H1 (cell line): ENCODE measurements around the gene CACNA1C. TPM values are rescaled to one million over a fixed set of nuclear protein-coding genes. Genes with fewer than 3 reads are reported as not detected.

Experiments used
- CTCF ChIA-PET: fragments of 300-600 bp; sonication (Branson Sonifier 250); formaldehyde crosslinking; loops from one replicate; lab custom pipeline; 2021; ENCODE audit not compliant: partially characterized antibody; lab: Charles Lee
- POLR2A ChIA-PET: fragments of 300-600 bp; sonication (Branson Sonifier 250); formaldehyde crosslinking; loops from one replicate; lab custom pipeline; 2021; ENCODE audit warnings: inconsistent platforms; ENCODE audit not compliant: partially characterized antibody; lab: Charles Lee
- DNase-seq, 2 experiments: peaks; one replicate each; pipeline versions ENCODE4 v3.0.0 to v3.0.0-alpha.2; 2010 to 2022; ENCODE audit warnings: low spot score in 2 of 2, low read depth in 1 of 2, mixed read lengths in 1 of 2
- FAIRE-seq: peaks from 2 replicates; lab custom pipeline; 2011; peaks lifted over from hg19 to GRCh38; lab: Jason Lieb, UNC
- H2AFZ ChIP-seq: 2 replicates; pipeline ENCODE4 v1.8.1; 2012; ENCODE audit warnings: low read length, inconsistent platforms
- H2AK5ac ChIP-seq: 2 replicates; pipeline ENCODE4 v1.6.1; 2013; ENCODE audit warnings: low read depth, low read length
- H2BK120ac ChIP-seq: replicated peaks from 2 replicates; pipeline ENCODE3; 2013; ENCODE audit warnings: low read depth, low read length, inconsistent platforms
- H2BK12ac ChIP-seq: 2 replicates; pipeline ENCODE4 v1.6.1; 2013; ENCODE audit warnings: low read depth, low read length
- H2BK15ac ChIP-seq: 2 replicates; pipeline ENCODE4 v1.6.1; 2013; ENCODE audit warnings: low read length
- H2BK20ac ChIP-seq: 2 replicates; pipeline ENCODE4 v1.6.1; 2013; ENCODE audit warnings: low read length
- H2BK5ac ChIP-seq: 2 replicates; pipeline ENCODE4 v1.6.1; 2013; ENCODE audit warnings: low read depth, low read length
- H3K14ac ChIP-seq: 2 replicates; pipeline ENCODE4 v1.6.1; 2013; ENCODE audit warnings: inconsistent platforms; ENCODE audit not compliant: insufficient read length
- H3K18ac ChIP-seq: 2 replicates; pipeline ENCODE4 v1.6.1; 2013; ENCODE audit warnings: low read length; ENCODE audit errors: extremely low read depth
- H3K23ac ChIP-seq: 2 replicates; pipeline ENCODE4 v1.6.1; 2013; ENCODE audit warnings: inconsistent platforms; ENCODE audit not compliant: insufficient read length
- H3K23me2 ChIP-seq: 2 replicates; pipeline ENCODE4 v1.6.1; 2013; ENCODE audit warnings: low read depth, low read length
- H3K27ac ChIP-seq: 2 replicates; pipeline ENCODE4 v1.6.1; 2011; ENCODE audit warnings: low read depth, low read length, inconsistent platforms
- H3K27me3 ChIP-seq, 4 experiments: replicated peaks in 1 of 4; 1 replicate in 1 of 4; 2 replicates in 3 of 4; pipeline versions ENCODE4 v1.6.1 to v1.8.1; 2011 to 2013; ENCODE audit warnings: low read length in 3 of 4, mild to moderate bottlenecking in 3 of 4, inconsistent platforms in 2 of 4, mixed read lengths in 2 of 4, moderate library complexity in 1 of 4; ENCODE audit not compliant: control insufficient read depth in 3 of 4, insufficient read depth in 3 of 4; ENCODE audit errors: extremely low read depth in 1 of 4
- H3K36me3 ChIP-seq, 4 experiments: 2 replicates each; pipeline versions ENCODE4 v1.6.1 to v1.8.1; 2011 to 2013; ENCODE audit warnings: mild to moderate bottlenecking in 4 of 4, low read length in 3 of 4, moderate library complexity in 2 of 4, control low read depth in 1 of 4, inconsistent platforms in 1 of 4; ENCODE audit not compliant: insufficient read depth in 4 of 4, control insufficient read depth in 2 of 4
- H3K4ac ChIP-seq: replicated peaks from 2 replicates; pipeline ENCODE3; 2013; ENCODE audit warnings: low read length, low read depth, mixed read lengths, inconsistent platforms; ENCODE audit not compliant: insufficient read length
- H3K4me1 ChIP-seq, 4 experiments: replicated peaks in 1 of 4; 1 replicate in 1 of 4; 2 replicates in 3 of 4; pipeline versions ENCODE4 v1.6.1 to v1.8.1; 2011 to 2013; ENCODE audit warnings: low read length in 3 of 4, inconsistent platforms in 2 of 4, mixed read lengths in 1 of 4; ENCODE audit not compliant: insufficient read depth in 4 of 4, control insufficient read depth in 3 of 4
- H3K4me2 ChIP-seq, 2 experiments: 2 replicates each; pipeline versions ENCODE4 v1.6.1 to v1.8.1; 2011 to 2013; ENCODE audit warnings: low read depth in 2 of 2, low read length in 2 of 2, control low read depth in 1 of 2, inconsistent platforms in 1 of 2, mild to moderate bottlenecking in 1 of 2; ENCODE audit not compliant: insufficient read depth in 1 of 2
- H3K4me3 ChIP-seq, 4 experiments: fragments of 200-600, 300-600 bp in 1 of 4; sonication (generic), shearing (Covaris generic), sonication (Bioruptor Twin) in 1 of 4; 2 replicates each; pipeline versions ENCODE4 v1.5.1 to v1.8.1; 2011 to 2016; ENCODE audit warnings: low read length in 4 of 4, low read depth in 3 of 4, control low read depth in 2 of 4, inconsistent platforms in 2 of 4, mild to moderate bottlenecking in 2 of 4, mixed read lengths in 1 of 4, moderate library complexity in 1 of 4; ENCODE audit not compliant: insufficient read depth in 2 of 4; ENCODE audit errors: extremely low read depth in 1 of 4
- H3K56ac ChIP-seq: replicated peaks from 2 replicates; pipeline ENCODE3; 2013; ENCODE audit warnings: low read depth, mild to moderate bottlenecking, mixed read lengths, low read length, inconsistent platforms; ENCODE audit not compliant: insufficient read length
- H3K79me1 ChIP-seq: 2 replicates; pipeline ENCODE4 v1.6.1; 2013; ENCODE audit warnings: low read depth, low read length, control low read depth
- H3K79me2 ChIP-seq, 2 experiments: 2 replicates each; pipeline versions ENCODE4 v1.6.1 to v1.8.1; 2012 to 2013; ENCODE audit warnings: low read length in 2 of 2, mild to moderate bottlenecking in 2 of 2, inconsistent platforms in 1 of 2; ENCODE audit not compliant: insufficient read depth in 2 of 2, control insufficient read depth in 1 of 2
- H3K9ac ChIP-seq, 4 experiments: replicated peaks in 1 of 4; 1 replicate in 1 of 4; 2 replicates in 3 of 4; pipeline versions ENCODE4 v1.6.1 to v1.8.1; 2011 to 2013; ENCODE audit warnings: low read depth in 3 of 4, low read length in 3 of 4, control low read depth in 2 of 4, mild to moderate bottlenecking in 2 of 4, moderate library complexity in 2 of 4, inconsistent platforms in 1 of 4; ENCODE audit errors: extremely low read depth in 1 of 4
- H3K9me3 ChIP-seq, 2 experiments: 2 replicates each; pipeline versions ENCODE4 v1.6.1 to v1.8.1; 2012 to 2013; ENCODE audit warnings: mild to moderate bottlenecking in 2 of 2, moderate library complexity in 2 of 2, control low read depth in 1 of 2, inconsistent platforms in 1 of 2, low read depth in 1 of 2, low read length in 1 of 2, mixed read lengths in 1 of 2; ENCODE audit not compliant: insufficient read depth in 2 of 2
- H4K20me1 ChIP-seq, 2 experiments: replicated peaks in 1 of 2; 2 replicates each; pipeline versions ENCODE3 to v1.8.1; 2011 to 2013; ENCODE audit warnings: inconsistent platforms in 2 of 2, low read length in 2 of 2, mild to moderate bottlenecking in 1 of 2; ENCODE audit not compliant: insufficient read depth in 2 of 2, control insufficient read depth in 1 of 2
- H4K5ac ChIP-seq: 2 replicates; pipeline ENCODE4 v1.6.1; 2013; ENCODE audit warnings: low read length, low read depth, mixed read lengths, inconsistent platforms; ENCODE audit not compliant: insufficient read length
- H4K8ac ChIP-seq: 2 replicates; pipeline ENCODE4 v1.8.0; 2013; ENCODE audit warnings: mild to moderate bottlenecking, moderate library complexity, low read length, inconsistent platforms; ENCODE audit not compliant: insufficient read depth; ENCODE audit errors: extremely low read depth
- H4K91ac ChIP-seq: replicated peaks from 2 replicates; pipeline ENCODE3; 2013; ENCODE audit warnings: low read length, mixed read lengths, inconsistent platforms; ENCODE audit not compliant: insufficient read length
- RXRA ChIP-seq: IDR thresholded peaks from 2 replicates; pipeline ENCODE4 v1.6.1; 2011; ENCODE audit warnings: low read depth, mild to moderate bottlenecking, low read length, moderate library complexity; ENCODE audit not compliant: insufficient read depth
- WGBS, 2 experiments: shearing (Covaris generic) in 1 of 2; methylation state at CpG; one replicate each; pipeline versions ENCODE4 v1.1.6 to v1.1.7; 2013 to 2015; ENCODE audit warnings: low lambda C conversion rate in 2 of 2, mixed read lengths in 2 of 2, inconsistent platforms in 1 of 2, low coverage in 1 of 2, missing lambda C conversion rate in 1 of 2; ENCODE audit not compliant: insufficient replicate concordance in 2 of 2, insufficient coverage in 1 of 2, insufficient read length in 1 of 2; ENCODE audit errors: extremely low coverage in 1 of 2, missing lambda C conversion rate in 1 of 2; 5-methylcytosine and 5-hydroxymethylcytosine counted together
- polyA plus RNA-seq, 7 experiments: library from polyadenylated mRNA; depleted of rRNA in 3 of 7; stranded (reverse) in 5 of 7; unstranded in 2 of 7; fragments of >200 nt in 5 of 7; fragments of 200-250 nt in 2 of 7; gene quantifications; 1 replicate in 5 of 7; 2 replicates in 1 of 7; 4 replicates in 1 of 7; pipeline versions ENCODE4 v1.2.1 to v1.2.3, GENCODE V29; 2011 to 2013; ENCODE audit warnings: missing spikeins in 2 of 7, mixed read lengths in 2 of 7
- total RNA-seq: library from RNA; stranded (reverse); fragmentation: NEBNext Ultra II Directional; extraction: Animal tissue kit (Norgen Biotek cat#: 25700); gene quantifications from 2 replicates; pipeline ENCODE4 v1.2.1, GENCODE V29; 2021

Gene CACNA1C
- total and polyA plus RNA-seq, 2 of the 8 experiments (the other 6 are each of a cell fraction or from before 2014, with no cell fraction given): 1.3 TPM

- no peaks in the 10 kb centered on the region for H3K36me3 ChIP-seq
- no peak overlapping the region for H3K4me2 ChIP-seq
- no peaks in the 10 kb centered on the region for H3K9me3 ChIP-seq
- H3K9ac ChIP-seq: no peak overlapping the region
- H3K4me1 ChIP-seq: peaks cover 0 to 5% (median 4%) of the 10 kb centered on the region in 4 experiments; a peak in 4 of 7 replicates
- H3K27ac ChIP-seq: no peak overlapping the region
- no peak overlapping the region for H2BK12ac ChIP-seq
- FAIRE-seq (no peak), DNase-seq (no peak)
- POLR2A ChIA-PET: interaction anchor here (1.1 kb wide), 1 partner anchor 14 kb away, joined by 3 read pairs; no protein-coding TSS in a partner anchor
- H2BK20ac ChIP-seq: no peak overlapping the region
- H3K4ac ChIP-seq: no peak overlapping the region
- no peak overlapping the region for H2AK5ac ChIP-seq
- no peak overlapping the region for H4K91ac ChIP-seq
- no peaks in the 10 kb centered on the region for H4K20me1 ChIP-seq
- H3K56ac ChIP-seq: no peak overlapping the region
- WGBS, 2 experiments: 89% methylated on average over 6 of the region's 6 CpGs; no CpG with 5 or more reads in 1 of the 2 experiments
- H2AFZ ChIP-seq: no peak overlapping the region
- no peak overlapping the region for H3K4me3 ChIP-seq
- no peak overlapping the region for H4K8ac ChIP-seq
- CTCF ChIA-PET: no interaction called here
- H3K79me2 ChIP-seq: no peaks in the 10 kb centered on the region
- H3K23me2 ChIP-seq: no peaks in the 10 kb centered on the region
- no peak overlapping the region for H2BK5ac ChIP-seq
- H3K14ac ChIP-seq: no peak overlapping the region
- no peak overlapping the region for H2BK15ac ChIP-seq
- H3K27me3 ChIP-seq: no peaks in the 10 kb centered on the region
- H2BK120ac ChIP-seq: no peak overlapping the region
- H4K5ac ChIP-seq: no peak overlapping the region
- no peak overlapping the region for H3K23ac ChIP-seq
- H3K79me1 ChIP-seq: no peaks in the 10 kb centered on the region
- H3K18ac ChIP-seq: no peak overlapping the region
- no peak for TF ChIP-seq RXRA
Measured at GRCh38 chr12:2138871-2139308, 86.1 kb downstream of the CACNA1C start.
